ENCODE data around the gene GUCA1A. TPM values are rescaled to one million over a fixed set of nuclear protein-coding genes. Genes with fewer than 3 reads are reported as not detected.
"Not testable (repeated sequence)": the region's sequence is repeated elsewhere in the genome, so short reads cannot be mapped to it uniquely, and the experiment has no call there.

GUCA1A gene
- total RNA-seq, 1 donor from 2014 or later, result not detected

- DNase-seq (ENCODE audit: low spot score), result no peak
- TF ChIP-seq CTCF (IDR thresholded peaks at IDR 0.05), result no peak
- H3K27ac Mint-ChIP-seq (ENCODE audit: unreplicated experiment), result no peak overlapping the region
- no peak overlapping the region for H3K4me3 Mint-ChIP-seq (ENCODE audit: unreplicated experiment)
- no peaks in the 10 kb centered on the region for H3K9me3 Mint-ChIP-seq (ENCODE audit: low read depth)
- peaks cover 23% of the 10 kb centered on the region for H3K4me1 Mint-ChIP-seq (ENCODE audit: low read depth)
- H3K27me3 Mint-ChIP-seq (ENCODE audit: low read depth), result no peaks in the 10 kb centered on the region
- peaks cover 23% of the 10 kb centered on the region for H3K36me3 Mint-ChIP-seq (ENCODE audit: low read depth)
These were observed 38.6 kb downstream of the GUCA1A start for GRCh38 chr6:42211726-42212125.

GRCh38 chr6:42212442-42212841 is 39.3 kb downstream of the GUCA1A start:
- no peak for DNase-seq (ENCODE audit: low spot score)
- Mint-ChIP-seq H3K4me1 (ENCODE audit: low read depth) (peaks cover 27% of the 10 kb centered on the region), H3K4me3 (ENCODE audit: unreplicated experiment) (no peak overlapping the region), H3K9me3 (ENCODE audit: low read depth) (no peaks in the 10 kb centered on the region), H3K27me3 (ENCODE audit: low read depth) (no peaks in the 10 kb centered on the region), H3K27ac (ENCODE audit: unreplicated experiment) (no peak overlapping the region), H3K36me3 (ENCODE audit: low read depth) (peaks cover 23% of the 10 kb centered on the region)
- no peak for TF ChIP-seq CTCF (IDR thresholded peaks at IDR 0.05)

GRCh38 chr6:42216495-42216894 is 43.3 kb downstream of the GUCA1A start:
- not testable (repeated sequence) for H3K36me3 Mint-ChIP-seq (ENCODE audit: low read depth); H3K27me3 Mint-ChIP-seq (ENCODE audit: low read depth); DNase-seq (ENCODE audit: low spot score); H3K9me3 Mint-ChIP-seq (ENCODE audit: low read depth)
- Mint-ChIP-seq H3K4me3 (ENCODE audit: unreplicated experiment) (peak overlapping the region; percentile 57), H3K4me1 (ENCODE audit: low read depth) (peaks cover 24% of the 10 kb centered on the region), H3K27ac (ENCODE audit: unreplicated experiment) (peak overlapping the region; percentile 41)

GRCh38 chr6:42217157-42217518 is 44.0 kb downstream of the GUCA1A start:
- Mint-ChIP-seq H3K4me1 (ENCODE audit: low read depth) (peaks cover 24% of the 10 kb centered on the region), H3K27me3 (ENCODE audit: low read depth) (no peaks in the 10 kb centered on the region), H3K9me3 (ENCODE audit: low read depth) (no peaks in the 10 kb centered on the region), H3K4me3 (ENCODE audit: unreplicated experiment) (peak overlapping the region; percentile 90), H3K36me3 (ENCODE audit: low read depth) (peaks cover 2% of the 10 kb centered on the region), H3K27ac (ENCODE audit: unreplicated experiment) (peak overlapping the region; percentile 94)
- DNase-seq (ENCODE audit: low spot score), result no peak
- no peak for TF ChIP-seq CTCF (IDR thresholded peaks at IDR 0.05)

- no peaks in the 10 kb centered on the region for H3K36me3 Mint-ChIP-seq (ENCODE audit: low read depth)
- no peaks in the 10 kb centered on the region for H3K27me3 Mint-ChIP-seq (ENCODE audit: low read depth)
- DNase-seq (ENCODE audit: low spot score), result no peak
- H3K4me3 Mint-ChIP-seq (ENCODE audit: unreplicated experiment), result peak within 1 kb of the TSS; percentile 90
- peaks cover 24% of the 10 kb centered on the region for H3K4me1 Mint-ChIP-seq (ENCODE audit: low read depth)
- TF ChIP-seq CTCF (IDR thresholded peaks at IDR 0.05), result no peak
- peak within 1 kb of the TSS; percentile 94 for H3K27ac Mint-ChIP-seq (ENCODE audit: unreplicated experiment)
- no peaks in the 10 kb centered on the region for H3K9me3 Mint-ChIP-seq (ENCODE audit: low read depth)
These were observed 44.6 kb downstream of the GUCA1A start, which contains the start of gene MRPS10 for GRCh38 chr6:42217519-42218367. Gene MRPS10, minus strand, starts transcription at chr6:42217861. Its CDS starts 12 bp downstream, at chr6:42217849.

- H3K27me3 Mint-ChIP-seq (ENCODE audit: low read depth), result no peaks in the 10 kb centered on the region
- TF ChIP-seq CTCF (IDR thresholded peaks at IDR 0.05), result no peak
- H3K4me3 Mint-ChIP-seq (ENCODE audit: unreplicated experiment), result no peak overlapping the region
These were observed 47.6 kb downstream of the GUCA1A start for GRCh38 chr6:42220807-42221206.

More at GRCh38 chr6:42220807-42221206, 47.6 kb downstream of the GUCA1A start:
- H3K36me3 Mint-ChIP-seq (ENCODE audit: low read depth), result no peaks in the 10 kb centered on the region
- H3K4me1 Mint-ChIP-seq (ENCODE audit: low read depth), result peaks cover 24% of the 10 kb centered on the region
- no peaks in the 10 kb centered on the region for H3K9me3 Mint-ChIP-seq (ENCODE audit: low read depth)
- H3K27ac Mint-ChIP-seq (ENCODE audit: unreplicated experiment), result no peak overlapping the region
- no peak for DNase-seq (ENCODE audit: low spot score)

Data from chondrocyte (in vitro differentiated cells).